Measurements from ENCODE around the gene CNTNAP2. TPM values are rescaled to one million over a fixed set of nuclear protein-coding genes. Genes with fewer than 3 reads are reported as not detected.

Gene CNTNAP2
- total and polyA plus RNA-seq, 2 of the 4 experiments (the other 2 are of a cell fraction), result not detected

DNA sequence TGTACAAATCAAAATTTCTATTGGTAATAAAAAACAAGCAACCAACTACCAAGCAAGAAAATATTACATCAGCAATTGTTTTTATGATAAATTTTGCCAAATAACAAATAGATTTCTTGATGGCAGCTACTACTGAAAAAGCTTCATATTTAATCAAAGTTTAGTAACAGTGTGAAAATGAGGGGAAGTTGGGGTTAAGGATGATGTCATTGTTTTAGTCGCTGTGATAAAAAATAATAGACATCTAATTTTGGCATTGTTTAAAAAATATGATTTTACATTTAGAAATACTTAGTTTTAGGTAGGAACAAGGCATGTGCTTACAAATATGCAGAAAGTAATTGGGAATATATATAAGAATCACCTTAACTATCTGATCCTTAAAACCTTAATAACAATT, 145.9 kb downstream of the CNTNAP2 start:
- Histone ChIP-seq H4K91ac (ENCODE audit: insufficient read depth, low read depth, low read length) (no peak overlapping the region), H4K5ac (ENCODE audit: low read depth, low read length) (no peak overlapping the region), H3K56ac (ENCODE audit: extremely low read depth, insufficient read depth, low read length) (no peak overlapping the region), H2AK9ac (replicated peaks; ENCODE audit: low read depth, low read length, poor library complexity) (no peak overlapping the region), H3K9me3 (ENCODE audit: control insufficient read depth, insufficient read depth, low read length) (peaks cover 6% of the 10 kb centered on the region; the same call in 1 of the 2 replicates), H3K27ac (ENCODE audit: insufficient read depth, low read length) (no peak overlapping the region), H3K4me2 (ENCODE audit: low read depth, low read length) (no peak overlapping the region), H2AFZ (replicated peaks; ENCODE audit: low read length, poor library complexity) (no peak overlapping the region), H2BK120ac (ENCODE audit: low read depth, low read length) (no peak overlapping the region), H3K14ac (replicated peaks; ENCODE audit: low read depth, low read length) (no peak overlapping the region), H2AK5ac (ENCODE audit: low read depth, low read length) (no peak overlapping the region), H3K9ac (ENCODE audit: low read depth, low read length) (no peak overlapping the region), H3K18ac (ENCODE audit: low read depth, low read length) (no peak overlapping the region), H3K9me1 (ENCODE audit: insufficient read depth, low read length) (no peaks in the 10 kb centered on the region), H3K4me3 (ENCODE audit: insufficient read depth, low read depth, low read length) (no peak overlapping the region), H4K8ac (ENCODE audit: low read depth in 2 of 2, low read length in 2 of 2) (no peak overlapping the region), H3K23ac (ENCODE audit: low read depth, low read length) (no peak overlapping the region), H2BK15ac (ENCODE audit: low read depth, low read length) (no peak overlapping the region), H3K27me3 (ENCODE audit: control insufficient read depth, insufficient read depth, low read length) (no peaks in the 10 kb centered on the region), H2BK5ac (ENCODE audit: low read depth, low read length, poor library complexity, severe bottlenecking) (no peak overlapping the region), H3K4ac (ENCODE audit: low read depth, low read length) (no peak overlapping the region), H3K79me1 (ENCODE audit: low read depth in 1 of 2, low read length in 2 of 2) (no peaks in the 10 kb centered on the region), H2BK20ac (ENCODE audit: low read depth, low read length) (no peak overlapping the region), H3K36me3 (ENCODE audit: control insufficient read depth, insufficient read depth, low read length) (no peaks in the 10 kb centered on the region), H3K4me1 (ENCODE audit: control insufficient read depth, insufficient read depth, low read length) (no peaks in the 10 kb centered on the region), H4K20me1 (ENCODE audit: insufficient read depth, low read length) (no peaks in the 10 kb centered on the region)
- TF ChIP-seq CHD1 (IDR thresholded peaks at IDR 0.05; ENCODE audit: low read depth, low read length), result no peak
- TF ChIP-seq, protein P1, sequence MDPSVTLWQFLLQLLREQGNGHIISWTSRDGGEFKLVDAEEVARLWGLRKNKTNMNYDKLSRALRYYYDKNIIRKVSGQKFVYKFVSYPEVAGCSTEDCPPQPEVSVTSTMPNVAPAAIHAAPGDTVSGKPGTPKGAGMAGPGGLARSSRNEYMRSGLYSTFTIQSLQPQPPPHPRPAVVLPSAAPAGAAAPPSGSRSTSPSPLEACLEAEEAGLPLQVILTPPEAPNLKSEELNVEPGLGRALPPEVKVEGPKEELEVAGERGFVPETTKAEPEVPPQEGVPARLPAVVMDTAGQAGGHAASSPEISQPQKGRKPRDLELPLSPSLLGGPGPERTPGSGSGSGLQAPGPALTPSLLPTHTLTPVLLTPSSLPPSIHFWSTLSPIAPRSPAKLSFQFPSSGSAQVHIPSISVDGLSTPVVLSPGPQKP (IDR thresholded peaks at IDR 0.05; ENCODE audit: borderline replicate concordance, low read depth, low read length), result no peak
- TF ChIP-seq, protein P2, sequence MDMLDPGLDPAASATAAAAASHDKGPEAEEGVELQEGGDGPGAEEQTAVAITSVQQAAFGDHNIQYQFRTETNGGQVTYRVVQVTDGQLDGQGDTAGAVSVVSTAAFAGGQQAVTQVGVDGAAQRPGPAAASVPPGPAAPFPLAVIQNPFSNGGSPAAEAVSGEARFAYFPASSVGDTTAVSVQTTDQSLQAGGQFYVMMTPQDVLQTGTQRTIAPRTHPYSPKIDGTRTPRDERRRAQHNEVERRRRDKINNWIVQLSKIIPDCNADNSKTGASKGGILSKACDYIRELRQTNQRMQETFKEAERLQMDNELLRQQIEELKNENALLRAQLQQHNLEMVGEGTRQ (IDR thresholded peaks at IDR 0.05; ENCODE audit: low read depth, low read length), result no peak
- TF ChIP-seq, protein P3, sequence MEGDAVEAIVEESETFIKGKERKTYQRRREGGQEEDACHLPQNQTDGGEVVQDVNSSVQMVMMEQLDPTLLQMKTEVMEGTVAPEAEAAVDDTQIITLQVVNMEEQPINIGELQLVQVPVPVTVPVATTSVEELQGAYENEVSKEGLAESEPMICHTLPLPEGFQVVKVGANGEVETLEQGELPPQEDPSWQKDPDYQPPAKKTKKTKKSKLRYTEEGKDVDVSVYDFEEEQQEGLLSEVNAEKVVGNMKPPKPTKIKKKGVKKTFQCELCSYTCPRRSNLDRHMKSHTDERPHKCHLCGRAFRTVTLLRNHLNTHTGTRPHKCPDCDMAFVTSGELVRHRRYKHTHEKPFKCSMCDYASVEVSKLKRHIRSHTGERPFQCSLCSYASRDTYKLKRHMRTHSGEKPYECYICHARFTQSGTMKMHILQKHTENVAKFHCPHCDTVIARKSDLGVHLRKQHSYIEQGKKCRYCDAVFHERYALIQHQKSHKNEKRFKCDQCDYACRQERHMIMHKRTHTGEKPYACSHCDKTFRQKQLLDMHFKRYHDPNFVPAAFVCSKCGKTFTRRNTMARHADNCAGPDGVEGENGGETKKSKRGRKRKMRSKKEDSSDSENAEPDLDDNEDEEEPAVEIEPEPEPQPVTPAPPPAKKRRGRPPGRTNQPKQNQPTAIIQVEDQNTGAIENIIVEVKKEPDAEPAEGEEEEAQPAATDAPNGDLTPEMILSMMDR (conservative IDR thresholded peaks at IDR 0.05; ENCODE audit: low read depth, low read length), result no peak
- TF ChIP-seq MAFK (IDR thresholded peaks at IDR 0.05; ENCODE audit: low read depth, low read length), result no peak
- TF ChIP-seq CEBPB (IDR thresholded peaks at IDR 0.05; ENCODE audit: low read depth, low read length), result no peak
- TF ChIP-seq MXI1 (IDR thresholded peaks at IDR 0.05; ENCODE audit: borderline replicate concordance, low read depth, low read length), result no peak
- no peak for TF ChIP-seq RCOR1 (IDR thresholded peaks at IDR 0.05; ENCODE audit: insufficient replicate concordance, low read length)
- DNase-seq, result no peak
- BruUV-seq (replicated peaks), result no TSS peak
- no peak for ATAC-seq (ENCODE audit: low read depth)
- intact Hi-C loops (cut with micrococcal nuclease) (no loop called here), in situ Hi-C loops (cut with MboI; ENCODE audit: low sequenced_read_pairs) (no loop called here), dilution Hi-C loops (cut with HindIII; ENCODE audit: low sequenced_read_pairs, unreplicated experiment) (no loop called here)
- WGBS, 2 experiments (ENCODE audit: extremely low coverage in 2 of 2, insufficient read length in 1 of 2), result no CpG with 5 or more reads among the region's 1 CpG
- POLR2A ChIA-PET (ENCODE audit: unreplicated experiment), result no interaction called here
- CTCF ChIA-PET, result no interaction called here
